NCI-H748 (cell line): ENCODE results near the gene LRRC3C.

ENCODE experiments used
- DNase-seq: peaks from one replicate; lab custom pipeline; 2025; ENCODE audit not compliant: unreplicated experiment; lab: John Stamatoyannopoulos, UW

LRRC3C gene

DNA sequence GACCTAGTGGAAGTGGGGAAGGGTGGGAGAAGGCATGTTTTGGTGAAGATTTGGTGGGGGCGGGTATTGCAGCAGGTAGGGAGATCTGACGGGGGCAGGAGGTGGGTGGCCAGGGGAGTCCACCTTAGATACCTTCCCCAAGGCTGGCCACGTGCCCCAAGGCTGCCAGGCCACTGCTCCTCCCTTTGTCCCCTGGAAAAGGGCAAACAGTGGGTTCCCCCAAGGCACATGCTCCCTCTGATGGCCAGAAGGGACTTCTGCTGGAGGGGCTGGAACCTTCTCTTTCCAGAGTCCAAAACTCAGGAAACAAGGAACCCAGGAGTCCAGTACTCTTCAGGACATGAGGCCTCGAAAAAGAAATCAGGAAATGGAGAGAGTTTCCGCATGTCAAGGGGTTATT, 46.9 kb downstream of the LRRC3C start:
- DNase-seq, result no peak

DNA sequence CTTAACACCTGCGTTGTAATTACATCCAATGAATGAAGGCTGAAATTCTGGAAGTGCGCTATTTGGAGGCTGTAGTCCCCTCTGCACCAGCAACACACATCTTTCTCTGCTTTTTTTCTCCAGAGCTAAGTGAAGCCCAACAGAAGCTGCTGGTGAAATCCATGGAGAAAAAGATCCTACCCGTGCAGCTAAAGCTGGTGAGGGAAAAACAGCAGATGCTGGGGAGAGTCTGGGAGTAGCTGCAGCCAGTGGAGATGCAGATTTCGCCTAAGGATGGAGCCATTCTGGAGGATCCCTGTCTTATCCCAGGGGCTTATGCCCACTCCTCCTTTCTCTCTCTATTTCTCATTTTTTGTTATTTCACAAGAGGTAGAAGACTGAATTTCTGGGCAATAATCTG, 48.3 kb downstream of the LRRC3C start:
- no peak for DNase-seq

DNA sequence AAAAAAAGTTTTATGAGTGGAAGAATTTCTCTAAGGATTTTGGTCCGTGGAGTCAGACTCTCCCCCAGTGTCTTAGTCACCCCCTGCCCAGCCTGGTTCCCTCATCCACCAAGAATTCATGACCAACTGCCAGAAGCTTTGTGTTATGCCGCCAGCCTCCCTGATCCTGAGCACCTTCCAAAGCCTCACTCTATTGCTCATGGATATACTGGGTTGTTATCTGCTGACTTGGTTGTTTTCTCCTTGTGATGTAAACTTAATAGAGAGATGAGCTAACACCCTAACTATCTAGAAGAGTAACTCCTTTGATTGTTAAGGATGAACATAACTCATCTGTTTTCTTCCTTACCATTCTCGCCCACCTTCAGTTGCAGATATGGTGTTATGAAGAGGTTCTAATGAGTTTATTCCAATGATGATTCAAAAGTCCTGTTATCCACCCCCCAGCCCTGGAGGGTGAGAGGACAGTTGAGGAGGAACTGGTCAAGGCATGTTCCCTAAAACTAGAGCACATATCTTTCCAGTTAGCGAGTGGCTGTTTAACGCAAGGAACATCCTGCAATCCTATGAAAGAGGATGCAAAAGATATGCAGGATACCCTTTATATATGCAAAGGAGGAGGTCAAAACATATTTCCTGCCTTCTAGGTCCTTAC, 51.6 kb downstream of the LRRC3C start:
- DNase-seq, result no peak

DNA sequence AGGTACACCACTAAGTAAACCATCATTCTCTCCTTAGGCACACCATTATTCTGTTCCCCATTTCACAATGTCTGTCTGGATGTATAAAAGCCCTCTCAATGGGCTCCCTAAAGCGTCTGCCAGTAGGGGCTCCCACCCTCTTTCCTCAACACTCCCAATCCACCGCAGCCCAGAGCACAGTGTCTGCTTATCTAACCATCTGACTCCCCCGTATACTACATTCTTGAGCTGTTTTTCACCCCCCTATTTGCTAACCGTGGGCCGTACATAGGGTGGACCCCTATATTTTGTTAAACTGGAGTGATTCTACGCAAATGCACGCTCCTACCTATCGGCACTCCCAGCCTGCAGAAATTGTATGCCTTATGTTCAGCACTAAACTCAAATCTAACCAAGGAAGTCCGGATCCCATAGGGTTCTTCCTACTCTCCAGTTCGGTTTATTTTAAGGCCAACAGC, 52.4 kb downstream of the LRRC3C start:
- DNase-seq, result peak; percentile 56

DNA sequence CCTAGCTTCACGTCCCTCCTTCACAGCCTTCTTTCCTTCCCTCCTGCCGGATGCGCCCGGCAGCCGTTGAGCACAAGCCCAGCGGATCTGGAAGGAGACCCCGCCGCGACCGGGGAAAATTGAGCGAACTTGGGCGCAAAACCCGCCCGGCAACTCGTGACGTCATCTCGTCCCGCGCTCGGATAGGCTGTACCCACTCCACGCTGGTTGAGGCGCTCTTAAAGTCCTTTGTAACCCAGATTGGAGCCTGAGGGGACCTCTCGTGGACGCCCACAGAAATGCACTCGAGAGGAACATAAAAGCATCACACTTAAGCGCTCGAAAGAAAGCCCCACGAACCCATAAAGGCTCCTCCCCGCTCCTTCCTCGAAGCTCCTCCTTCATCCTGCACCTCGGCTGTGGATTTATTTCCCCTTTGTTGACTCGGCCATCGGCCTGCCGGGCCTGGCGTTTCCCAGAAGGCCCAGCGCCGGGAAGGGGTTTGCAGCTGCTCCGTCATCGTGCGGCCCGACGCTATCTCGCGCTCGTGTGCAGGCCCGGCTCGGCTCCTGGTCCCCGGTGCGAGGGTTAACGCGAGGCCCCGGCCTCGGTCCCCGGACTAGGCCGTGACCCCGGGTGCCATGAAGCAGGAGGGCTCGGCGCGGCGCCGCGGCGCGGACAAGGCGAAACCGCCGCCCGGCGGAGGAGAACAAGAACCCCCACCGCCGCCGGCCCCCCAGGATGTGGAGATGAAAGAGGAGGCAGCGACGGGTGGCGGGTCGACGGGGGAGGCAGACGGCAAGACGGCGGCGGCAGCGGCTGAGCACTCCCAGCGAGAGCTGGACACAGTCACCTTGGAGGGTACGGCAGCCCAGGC, 53.0 kb downstream of the LRRC3C start, which contains the start of gene PSMD3:
TSS of gene PSMD3 (plus strand) at position 457 of the 856 bp plus-strand sequence. CDS start at position 621, 164 bp downstream.
- DNase-seq, result peak; percentile 99

DNA sequence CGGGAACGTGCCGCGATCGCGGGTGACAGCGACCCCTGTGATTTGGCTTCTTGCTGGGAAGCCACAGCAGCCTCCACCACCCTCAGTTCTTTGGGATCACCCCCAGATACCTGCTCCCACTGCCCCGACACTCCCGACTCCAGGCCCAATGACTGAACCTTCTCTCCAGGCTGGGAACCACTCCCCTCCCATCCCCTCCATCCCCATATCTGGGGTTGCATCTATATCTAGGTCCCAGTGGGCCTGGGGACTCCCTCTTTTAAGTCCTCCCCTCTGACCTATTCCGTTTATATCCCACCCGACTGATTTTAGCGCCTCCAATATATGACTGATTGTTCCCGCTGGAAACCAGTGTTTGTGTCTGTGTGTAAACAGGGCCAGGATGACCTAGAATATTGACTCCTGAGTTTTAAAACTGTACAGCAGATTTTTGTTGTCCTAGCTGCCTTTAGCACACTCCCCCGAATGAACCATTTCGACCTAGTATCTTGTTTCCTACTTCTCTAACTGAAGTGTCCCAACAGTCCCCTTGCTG, 53.7 kb downstream of the LRRC3C start:
- DNase-seq, result no peak

DNA sequence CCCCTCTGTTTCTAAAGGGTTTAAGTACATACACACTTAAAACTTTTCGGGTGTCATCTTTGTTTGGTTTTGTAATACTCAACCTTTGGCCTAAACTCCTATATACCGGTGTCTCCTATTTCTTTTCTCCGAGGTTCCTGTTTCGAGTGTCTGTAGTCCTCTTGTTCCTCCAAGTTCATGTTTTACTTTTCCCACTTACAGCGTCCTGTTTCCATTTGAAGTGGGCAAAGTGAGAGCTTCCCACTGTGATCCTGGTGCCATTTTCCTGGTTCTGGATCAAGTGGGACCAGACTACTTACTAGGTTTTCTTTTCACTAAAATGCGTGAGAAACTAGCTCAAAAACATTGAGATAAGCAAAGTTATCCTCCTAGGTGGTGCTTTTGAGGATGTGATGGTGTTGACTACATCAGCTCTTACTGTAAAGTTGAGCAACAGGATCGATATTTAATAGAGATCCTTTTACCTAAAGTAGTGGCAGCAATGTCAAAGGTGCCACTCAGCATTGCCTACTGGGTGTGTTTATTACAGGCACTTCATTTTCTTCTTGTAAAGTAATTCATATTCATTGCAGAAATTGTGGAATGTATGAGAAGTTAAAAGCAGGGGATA, 54.3 kb downstream of the LRRC3C start:
- no peak for DNase-seq

DNA sequence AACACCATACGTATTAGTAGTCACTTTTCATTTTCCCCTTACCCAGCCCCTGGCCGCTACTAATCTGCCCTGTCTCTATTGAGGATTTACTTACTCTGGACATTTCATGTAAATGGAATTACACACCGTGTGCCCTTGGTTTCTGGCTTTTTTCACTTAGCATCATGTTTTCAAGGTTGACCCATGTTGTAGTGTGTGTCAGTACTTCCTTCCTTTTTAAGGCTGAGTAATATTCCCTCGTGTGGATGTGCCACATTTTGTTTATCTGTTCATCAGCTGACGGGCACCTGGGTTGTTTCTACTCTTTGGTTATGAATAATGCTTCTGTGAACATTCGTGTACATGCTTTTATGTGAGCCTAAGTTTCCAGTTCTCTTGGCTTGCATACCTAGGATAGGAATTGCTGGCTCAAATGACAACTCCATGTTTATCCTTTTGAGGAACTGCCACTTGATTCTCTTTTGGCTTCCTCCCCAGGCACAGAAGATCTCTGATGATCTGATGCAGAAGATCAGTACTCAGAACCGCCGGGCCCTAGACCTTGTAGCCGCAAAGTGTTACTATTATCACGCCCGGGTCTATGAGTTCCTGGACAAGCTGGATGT, 60.8 kb downstream of the LRRC3C start:
- no peak for DNase-seq

DNA sequence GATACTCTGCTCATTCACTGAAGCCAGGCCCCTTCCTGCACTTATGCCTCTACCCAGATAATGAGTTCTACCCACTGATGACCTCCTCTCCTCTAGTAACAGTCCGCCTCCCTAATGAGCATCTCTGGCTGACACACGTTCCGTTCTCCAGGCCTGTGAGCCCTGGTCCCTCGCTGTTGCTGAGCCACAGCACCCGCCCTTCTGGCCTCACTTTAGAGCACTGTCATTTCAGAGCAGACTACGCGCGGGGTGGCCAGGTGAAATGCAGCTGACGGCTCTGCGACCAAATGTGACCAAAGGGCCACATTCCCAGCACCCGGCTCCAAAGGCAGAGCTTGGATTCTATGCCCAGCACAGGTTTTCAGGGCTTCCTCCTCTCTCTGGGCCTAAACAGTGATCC, 66.9 kb downstream of the LRRC3C start:
- DNase-seq, result no peak
